GM12891 (cell line): ENCODE data around the gene STK39.

ENCODE experiments used
- POLR2A ChIP-seq: IDR thresholded peaks from 2 replicates; pipeline ENCODE4 v1.6.1; 2011; ENCODE audit warnings: low read depth, low read length, control low read depth
- POLR2AphosphoS5 ChIP-seq: IDR thresholded peaks from 2 replicates; pipeline ENCODE4 v1.6.1; 2011; ENCODE audit warnings: low read depth, low read length, control low read depth

GRCh38 chr2:168138374-168138773 is 109.0 kb downstream of the STK39 start:
- TF ChIP-seq POLR2AphosphoS5 (no peak), POLR2A (no peak)
